ENCODE results near the gene CES4A. TPM values are rescaled to one million over a fixed set of nuclear protein-coding genes. Genes with fewer than 3 reads are reported as not detected.
A peak's percentile ranks its signal among the peaks of the same experiment; 100 is the strongest.

The CES4A gene
- total and polyA plus RNA-seq, 2 of the 13 experiments (the other 11 are each of a cell fraction or from before 2014, with no cell fraction given) = 0.09 to 0.17 TPM

- TF ChIP-seq ZNF737 (CRISPR knock-in tag; IDR thresholded peaks at IDR 0.05; ENCODE audit: borderline replicate concordance) (peak; percentile 53; the same call in 1 of the 2 replicates), ZFP37 (CRISPR knock-in tag; IDR thresholded peaks at IDR 0.05; ENCODE audit: borderline replicate concordance) (0 out of 2 replicates have a peak, but pooled peaks have one; percentile 30), TCF7 (IDR thresholded peaks at IDR 0.05; ENCODE audit: low read depth) (no peak), ZBTB39 (CRISPR knock-in tag; IDR thresholded peaks at IDR 0.05) (peak; percentile 61; the same call in 1 of the 2 replicates), ZNF619 (CRISPR knock-in tag; IDR thresholded peaks at IDR 0.05) (peak; percentile 53; the same call in 1 of the 2 replicates), ZNF558 (CRISPR knock-in tag; IDR thresholded peaks at IDR 0.05; ENCODE audit: borderline replicate concordance) (no peak), ZNF569 (CRISPR knock-in tag; IDR thresholded peaks at IDR 0.05; ENCODE audit: borderline replicate concordance) (0 out of 2 replicates have a peak, but pooled peaks have one; percentile 22), ZBTB7A (CRISPR knock-in tag; IDR thresholded peaks at IDR 0.05) (peak; percentile 51; the same call in 1 of the 2 replicates), MTF2 (CRISPR knock-in tag; IDR thresholded peaks at IDR 0.05; ENCODE audit: borderline replicate concordance) (0 out of 2 replicates have a peak, but pooled peaks have one; percentile 35), MXD1 (CRISPR knock-in tag; IDR thresholded peaks at IDR 0.05) (0 out of 2 replicates have a peak, but pooled peaks have one; percentile 60), NFKB2 (CRISPR knock-in tag; IDR thresholded peaks at IDR 0.05; ENCODE audit: borderline replicate concordance) (peak; percentile 56; the same call in 1 of the 2 replicates), HDAC2 (CRISPR knock-in tag; IDR thresholded peaks at IDR 0.05) (0 out of 2 replicates have a peak, but pooled peaks have one; percentile 26), ZNF574 (CRISPR knock-in tag; IDR thresholded peaks at IDR 0.05) (no peak), ZNF710 (CRISPR knock-in tag; IDR thresholded peaks at IDR 0.05; ENCODE audit: borderline replicate concordance) (0 out of 2 replicates have a peak, but pooled peaks have one; percentile 42), HHEX (CRISPR knock-in tag; IDR thresholded peaks at IDR 0.05) (0 out of 2 replicates have a peak, but pooled peaks have one; percentile 9), ELF3 (CRISPR knock-in tag; IDR thresholded peaks at IDR 0.05) (peak; percentile 22; the same call in 1 of the 2 replicates), SAP130 (CRISPR knock-in tag; IDR thresholded peaks at IDR 0.05; ENCODE audit: low read depth) (peak; percentile 56; the same call in 1 of the 2 replicates), SATB2 (CRISPR knock-in tag; IDR thresholded peaks at IDR 0.05) (0 out of 2 replicates have a peak, but pooled peaks have one; percentile 25), FOXP4 (CRISPR knock-in tag; IDR thresholded peaks at IDR 0.05) (0 out of 2 replicates have a peak, but pooled peaks have one; percentile 15), BRCA1 (CRISPR knock-in tag; IDR thresholded peaks at IDR 0.05) (0 out of 2 replicates have a peak, but pooled peaks have one; percentile 69)
Measured at GRCh38 chr16:66988197-66988788, at the start of gene CES4A (continued).
